HG03196 (cell line): Measurements from ENCODE around the gene CEP44.
"Not testable (repeated sequence)": the region's sequence is repeated elsewhere in the genome, so short reads cannot be mapped to it uniquely, and the experiment has no call there.

ENCODE experiments used
- ATAC-seq: cut with Tn5 transposase; IDR thresholded peaks from one replicate; pipeline ENCODE4 v1.9.1; 2021; ENCODE audit not compliant: unreplicated experiment

CEP44 gene

GRCh38 chr4:174320494-174321199, 36.9 kb downstream of the CEP44 start:
- ATAC-seq: no peak

- ATAC-seq: no peak
Measured at GRCh38 chr4:174324236-174324635, 40.5 kb downstream of the CEP44 start.

- no peak for ATAC-seq
Measured at GRCh38 chr4:174324725-174325124, 41.0 kb downstream of the CEP44 start.

- ATAC-seq: no peak
Measured at GRCh38 chr4:174332741-174333493, 49.2 kb downstream of the CEP44 start.

GRCh38 chr4:174334628-174335027, 50.9 kb downstream of the CEP44 start:
- peak; percentile 97 for ATAC-seq

- ATAC-seq: no peak
Measured at GRCh38 chr4:174340714-174341113, 57.0 kb downstream of the CEP44 start.

- ATAC-seq: no peak
Measured at GRCh38 chr4:174349156-174349555, 65.4 kb downstream of the CEP44 start.

GRCh38 chr4:174352061-174352819, 68.5 kb downstream of the CEP44 start:
- no peak for ATAC-seq

GRCh38 chr4:174357321-174357720, 73.6 kb downstream of the CEP44 start:
- no peak for ATAC-seq

GRCh38 chr4:174358410-174358809, 74.7 kb downstream of the CEP44 start:
- peak; percentile 54 for ATAC-seq

GRCh38 chr4:174358829-174359228, 75.1 kb downstream of the CEP44 start:
- ATAC-seq: peak; percentile 99

- no peak for ATAC-seq
Measured at GRCh38 chr4:174362340-174362739, 78.6 kb downstream of the CEP44 start.

- ATAC-seq: not testable (repeated sequence)
Measured at GRCh38 chr4:174363782-174364181, 80.1 kb downstream of the CEP44 start.

GRCh38 chr4:174365018-174365587, 81.4 kb downstream of the CEP44 start:
- no peak for ATAC-seq

- no peak for ATAC-seq
Measured at GRCh38 chr4:174369985-174370384, 86.3 kb downstream of the CEP44 start.

GRCh38 chr4:174373821-174374220, 90.1 kb downstream of the CEP44 start:
- no peak for ATAC-seq

GRCh38 chr4:174375422-174375821, 91.7 kb downstream of the CEP44 start:
- no peak for ATAC-seq

- ATAC-seq: no peak
Measured at GRCh38 chr4:174377613-174378012, 93.9 kb downstream of the CEP44 start.

- ATAC-seq: no peak
Measured at GRCh38 chr4:174378951-174379350, 95.2 kb downstream of the CEP44 start.

GRCh38 chr4:174380206-174380605, 96.5 kb downstream of the CEP44 start:
- not testable (repeated sequence) for ATAC-seq

GRCh38 chr4:174380699-174381439, 97.2 kb downstream of the CEP44 start:
- ATAC-seq: no peak
